ENCODE results near the gene SLC25A21. TPM values are rescaled to one million over a fixed set of nuclear protein-coding genes. Genes with fewer than 3 reads are reported as not detected.

Gene SLC25A21
- total RNA-seq, 1 experiment from 2014 or later, result 2.1 TPM

DNA sequence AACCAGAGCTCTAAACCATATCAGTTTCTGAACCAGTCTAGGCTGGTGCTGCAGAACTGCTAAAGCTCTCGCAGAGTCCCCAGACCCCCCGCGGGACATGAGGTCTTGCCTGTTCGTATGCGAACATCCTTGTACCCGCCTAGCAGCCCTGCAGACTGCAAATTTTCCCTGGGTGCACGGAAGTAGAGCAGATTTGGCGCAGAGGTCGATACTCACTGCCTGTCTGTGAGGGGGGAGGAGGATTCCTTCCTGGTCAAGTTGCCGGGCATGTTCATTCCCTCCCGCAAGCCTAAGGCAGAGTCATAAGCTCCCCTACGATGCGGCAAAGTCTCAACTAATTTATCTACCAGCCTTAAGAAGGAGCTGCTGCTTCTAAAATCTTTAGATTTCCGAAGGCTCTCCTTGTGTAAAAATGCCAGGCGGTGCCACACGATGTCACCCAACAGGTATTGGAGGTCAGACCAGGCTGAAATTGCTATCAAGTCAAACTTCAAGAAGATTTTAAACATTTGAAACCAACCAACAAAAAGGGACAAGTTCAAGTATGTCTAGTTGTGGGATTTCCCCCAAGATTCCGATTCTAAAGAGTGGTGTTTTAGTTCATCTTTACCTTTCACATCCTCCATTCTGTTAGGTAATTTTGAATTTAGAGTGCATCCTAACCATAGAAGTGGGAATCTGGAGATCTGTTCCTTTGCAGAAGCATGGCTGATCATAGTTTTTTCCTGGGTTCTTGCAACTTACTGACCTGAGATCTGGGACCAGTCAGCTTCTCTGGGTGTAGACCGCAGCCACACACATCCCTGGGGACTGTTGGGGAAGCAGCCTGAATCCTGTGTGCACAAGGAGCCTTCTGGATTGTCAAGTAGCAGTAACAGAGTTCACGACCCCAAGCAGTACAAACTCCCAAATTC, 512.3 kb downstream of the SLC25A21 start:
- TF ChIP-seq TCF7L2 (IDR thresholded peaks at IDR 0.05; ENCODE audit: low read depth, low read length) (no peak), SIN3A (IDR thresholded peaks at IDR 0.05; ENCODE audit: borderline replicate concordance, insufficient read depth, low read depth, low read length) (no peak), POLR2AphosphoS5 (IDR thresholded peaks at IDR 0.05; ENCODE audit: low read depth, low read length) (no peak)
- TF ChIP-seq, protein P1, sequence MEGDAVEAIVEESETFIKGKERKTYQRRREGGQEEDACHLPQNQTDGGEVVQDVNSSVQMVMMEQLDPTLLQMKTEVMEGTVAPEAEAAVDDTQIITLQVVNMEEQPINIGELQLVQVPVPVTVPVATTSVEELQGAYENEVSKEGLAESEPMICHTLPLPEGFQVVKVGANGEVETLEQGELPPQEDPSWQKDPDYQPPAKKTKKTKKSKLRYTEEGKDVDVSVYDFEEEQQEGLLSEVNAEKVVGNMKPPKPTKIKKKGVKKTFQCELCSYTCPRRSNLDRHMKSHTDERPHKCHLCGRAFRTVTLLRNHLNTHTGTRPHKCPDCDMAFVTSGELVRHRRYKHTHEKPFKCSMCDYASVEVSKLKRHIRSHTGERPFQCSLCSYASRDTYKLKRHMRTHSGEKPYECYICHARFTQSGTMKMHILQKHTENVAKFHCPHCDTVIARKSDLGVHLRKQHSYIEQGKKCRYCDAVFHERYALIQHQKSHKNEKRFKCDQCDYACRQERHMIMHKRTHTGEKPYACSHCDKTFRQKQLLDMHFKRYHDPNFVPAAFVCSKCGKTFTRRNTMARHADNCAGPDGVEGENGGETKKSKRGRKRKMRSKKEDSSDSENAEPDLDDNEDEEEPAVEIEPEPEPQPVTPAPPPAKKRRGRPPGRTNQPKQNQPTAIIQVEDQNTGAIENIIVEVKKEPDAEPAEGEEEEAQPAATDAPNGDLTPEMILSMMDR (IDR thresholded peaks at IDR 0.05), result no peak
- TF ChIP-seq, protein P2, sequence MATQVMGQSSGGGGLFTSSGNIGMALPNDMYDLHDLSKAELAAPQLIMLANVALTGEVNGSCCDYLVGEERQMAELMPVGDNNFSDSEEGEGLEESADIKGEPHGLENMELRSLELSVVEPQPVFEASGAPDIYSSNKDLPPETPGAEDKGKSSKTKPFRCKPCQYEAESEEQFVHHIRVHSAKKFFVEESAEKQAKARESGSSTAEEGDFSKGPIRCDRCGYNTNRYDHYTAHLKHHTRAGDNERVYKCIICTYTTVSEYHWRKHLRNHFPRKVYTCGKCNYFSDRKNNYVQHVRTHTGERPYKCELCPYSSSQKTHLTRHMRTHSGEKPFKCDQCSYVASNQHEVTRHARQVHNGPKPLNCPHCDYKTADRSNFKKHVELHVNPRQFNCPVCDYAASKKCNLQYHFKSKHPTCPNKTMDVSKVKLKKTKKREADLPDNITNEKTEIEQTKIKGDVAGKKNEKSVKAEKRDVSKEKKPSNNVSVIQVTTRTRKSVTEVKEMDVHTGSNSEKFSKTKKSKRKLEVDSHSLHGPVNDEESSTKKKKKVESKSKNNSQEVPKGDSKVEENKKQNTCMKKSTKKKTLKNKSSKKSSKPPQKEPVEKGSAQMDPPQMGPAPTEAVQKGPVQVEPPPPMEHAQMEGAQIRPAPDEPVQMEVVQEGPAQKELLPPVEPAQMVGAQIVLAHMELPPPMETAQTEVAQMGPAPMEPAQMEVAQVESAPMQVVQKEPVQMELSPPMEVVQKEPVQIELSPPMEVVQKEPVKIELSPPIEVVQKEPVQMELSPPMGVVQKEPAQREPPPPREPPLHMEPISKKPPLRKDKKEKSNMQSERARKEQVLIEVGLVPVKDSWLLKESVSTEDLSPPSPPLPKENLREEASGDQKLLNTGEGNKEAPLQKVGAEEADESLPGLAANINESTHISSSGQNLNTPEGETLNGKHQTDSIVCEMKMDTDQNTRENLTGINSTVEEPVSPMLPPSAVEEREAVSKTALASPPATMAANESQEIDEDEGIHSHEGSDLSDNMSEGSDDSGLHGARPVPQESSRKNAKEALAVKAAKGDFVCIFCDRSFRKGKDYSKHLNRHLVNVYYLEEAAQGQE (IDR thresholded peaks at IDR 0.05; ENCODE audit: insufficient read depth in 1 of 2, low read depth in 2 of 2, low read length in 1 of 2), result no peak
- H3K4me3 ChIP-seq (ENCODE audit: low read depth in 2 of 2, low read length in 2 of 2), result no peak overlapping the region
- in situ Hi-C loops (cut with HindIII; ENCODE audit: low pct_unique_long_range_greater_than_20kb, low sequenced_read_pairs), result no loop called here
- H3K36me3 ChIP-seq (ENCODE audit: control insufficient read depth, insufficient read depth, low read length), result no peaks in the 10 kb centered on the region
- H3K27me3 ChIP-seq (ENCODE audit: control insufficient read depth, insufficient read depth, low read length), result no peaks in the 10 kb centered on the region
- H3K27ac ChIP-seq (ENCODE audit: low read length), result no peak overlapping the region
- no peak for DNase-seq (ENCODE audit: low read depth, low spot score)
- no peak for ATAC-seq
- ChIA-PET CTCF (interaction anchor here (0.5 kb wide), 1 partner anchor 282 kb away, joined by 4 read pairs; no protein-coding TSS in a partner anchor), POLR2A (no interaction called here)
- no peaks in the 10 kb centered on the region for H3K4me1 ChIP-seq (ENCODE audit: control insufficient read depth, insufficient read depth, low read length)
- intact Hi-C loops (cut with micrococcal nuclease; ENCODE audit: unreplicated experiment), result loop anchor here (10.0 kb wide), 1 partner anchor 485 kb away; no protein-coding TSS in a partner anchor
- no peaks in the 10 kb centered on the region for H3K9me3 ChIP-seq (ENCODE audit: control insufficient read depth, insufficient read depth, low read depth, low read length)
- no TSS peak for BruUV-seq (replicated peaks)

DNA sequence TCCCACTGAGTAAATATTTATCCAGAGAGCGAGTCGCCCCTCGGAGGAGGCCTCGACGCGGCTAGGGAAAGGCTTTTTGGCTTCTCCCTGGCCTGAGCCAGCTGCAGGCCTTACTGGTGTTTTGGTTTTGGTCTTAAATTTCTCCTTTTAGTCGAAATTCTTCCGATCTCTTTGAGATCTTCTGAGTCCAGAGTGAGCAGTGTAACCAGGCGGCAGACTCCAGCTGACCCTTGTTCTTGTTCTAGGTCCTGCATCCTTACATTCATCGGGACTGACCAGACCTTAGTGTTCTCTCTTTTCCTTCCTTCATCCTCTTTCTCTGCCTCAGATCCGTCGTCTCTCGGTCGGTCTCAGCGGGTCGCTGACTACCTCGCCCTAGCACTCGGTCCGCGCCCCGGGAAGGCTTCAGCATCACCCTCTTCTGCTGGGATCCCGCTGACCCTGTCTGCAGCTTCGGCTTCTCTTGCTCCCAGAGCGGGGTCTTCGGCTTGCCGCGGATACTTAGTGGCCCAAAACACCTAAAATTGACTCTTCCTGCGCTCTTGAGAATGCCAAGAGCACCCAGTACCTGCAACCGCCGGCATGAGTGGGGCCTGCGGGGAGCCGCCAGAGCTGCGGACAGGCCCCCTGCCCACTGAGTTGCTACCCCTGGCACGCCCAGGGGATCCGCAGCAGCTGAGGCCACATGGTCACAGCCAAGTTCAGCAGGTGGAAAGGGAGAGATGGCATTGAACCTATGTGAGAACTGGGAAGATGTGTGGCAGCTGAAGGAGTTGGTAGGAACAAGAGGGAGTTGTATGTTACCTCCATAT, 513.2 kb downstream of the SLC25A21 start:
- intact Hi-C loops (cut with micrococcal nuclease; ENCODE audit: unreplicated experiment), result no loop called here

More for the DNA sequence above, 513.2 kb downstream of the SLC25A21 start:
- ChIA-PET CTCF (no interaction called here), POLR2A (no interaction called here)
- no peaks in the 10 kb centered on the region for H3K4me1 ChIP-seq (ENCODE audit: control insufficient read depth, insufficient read depth, low read length)
- in situ Hi-C loops (cut with HindIII; ENCODE audit: low pct_unique_long_range_greater_than_20kb, low sequenced_read_pairs), result no loop called here
- H3K27me3 ChIP-seq (ENCODE audit: control insufficient read depth, insufficient read depth, low read length), result no peaks in the 10 kb centered on the region
- DNase-seq (ENCODE audit: low read depth, low spot score) (no peak), ATAC-seq (no peak)
- TF ChIP-seq, protein P1 (IDR thresholded peaks at IDR 0.05), result no peak
- TF ChIP-seq POLR2AphosphoS5 (IDR thresholded peaks at IDR 0.05; ENCODE audit: low read depth, low read length) (no peak), SIN3A (IDR thresholded peaks at IDR 0.05; ENCODE audit: borderline replicate concordance, insufficient read depth, low read depth, low read length) (no peak), TCF7L2 (IDR thresholded peaks at IDR 0.05; ENCODE audit: low read depth, low read length) (no peak)
- TF ChIP-seq, protein P2 (IDR thresholded peaks at IDR 0.05; ENCODE audit: insufficient read depth in 1 of 2, low read depth in 2 of 2, low read length in 1 of 2), result no peak
- no peaks in the 10 kb centered on the region for H3K36me3 ChIP-seq (ENCODE audit: control insufficient read depth, insufficient read depth, low read length)
- H3K27ac ChIP-seq (ENCODE audit: low read length), result no peak overlapping the region
- no TSS peak for BruUV-seq (replicated peaks)
- no peak overlapping the region for H3K4me3 ChIP-seq (ENCODE audit: low read depth in 2 of 2, low read length in 2 of 2)
- H3K9me3 ChIP-seq (ENCODE audit: control insufficient read depth, insufficient read depth, low read depth, low read length), result no peaks in the 10 kb centered on the region
